ENCODE results near the gene UBE2C.

Gene UBE2C

GRCh38 chr20:45781391-45781931 is 31.0 kb upstream of the UBE2C start:
- Histone ChIP-seq H3K27me3 (replicated peaks in 2 of 5; ENCODE audit: control insufficient read depth in 4 of 5, insufficient read depth in 5 of 5, low read length in 4 of 5) (peaks cover 0 to 3% (median 0%) of the 10 kb centered on the region in 5 experiments), H3K36me3 (ENCODE audit: control insufficient read depth in 4 of 4, insufficient read depth in 4 of 4, low read length in 3 of 4) (no peaks in the 10 kb centered on the region), H3K4me1 (ENCODE audit: control extremely low read depth in 1 of 4, control insufficient read depth in 4 of 4, insufficient read depth in 4 of 4, low read length in 3 of 4) (peaks cover 0 to 20% (median 7%) of the 10 kb centered on the region in 4 experiments), H3K27ac (ENCODE audit: insufficient read depth in 1 of 2, low read depth in 1 of 2, low read length in 2 of 2, poor library complexity in 1 of 2, severe bottlenecking in 2 of 2) (no peak overlapping the region), H3K9me3 (ENCODE audit: control extremely low read depth in 1 of 5, control insufficient read depth in 4 of 5, insufficient read depth in 2 of 5, low read depth in 1 of 5, low read length in 4 of 5) (no peaks in the 10 kb centered on the region), H3K4me3 (ENCODE audit: control insufficient read depth in 1 of 7, extremely low read depth in 1 of 7, insufficient read depth in 4 of 7, low read depth in 2 of 7, low read length in 6 of 7) (no peak overlapping the region)
- ChIA-PET CTCF (interaction anchor here (1.4 kb wide), 1 partner anchor 17 kb away, joined by 4 read pairs; no protein-coding TSS in a partner anchor), POLR2A (interaction anchor here (0.6 kb wide), 1 partner anchor 1721 kb away, joined by 5 read pairs; the partner anchor contains the start of gene NCOA3)
- DNase-seq: no peak
- WGBS (ENCODE audit: insufficient coverage): 97% methylated on average over 3 of the region's 4 CpGs

DNA sequence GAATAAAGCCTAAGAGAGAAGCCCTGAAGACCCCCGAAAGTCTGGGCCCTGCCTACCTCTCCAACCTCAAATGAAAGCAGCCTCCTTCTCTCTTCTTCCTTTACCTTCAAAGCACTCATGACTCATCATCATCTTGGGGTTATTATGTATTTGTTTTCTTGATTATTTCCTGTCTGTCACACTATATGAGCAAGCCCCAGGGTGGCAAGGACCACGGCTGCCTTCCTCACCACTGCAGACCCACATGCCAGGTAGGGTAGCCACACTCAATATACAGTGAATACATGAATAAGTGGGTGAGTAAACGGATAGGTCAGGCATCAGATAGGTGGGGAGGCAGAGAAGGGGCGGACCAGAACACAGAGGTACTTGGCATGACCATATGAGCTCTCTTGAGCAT is 29.6 kb upstream of the UBE2C start:
- DNase-seq: peak in 1 of 3 donors; percentile 11
- no peak overlapping the region for H3K4me3 ChIP-seq (ENCODE audit: control insufficient read depth in 1 of 7, extremely low read depth in 1 of 7, insufficient read depth in 4 of 7, low read depth in 2 of 7, low read length in 6 of 7)
- H3K9me3 ChIP-seq (ENCODE audit: control extremely low read depth in 1 of 5, control insufficient read depth in 4 of 5, insufficient read depth in 2 of 5, low read depth in 1 of 5, low read length in 4 of 5): no peaks in the 10 kb centered on the region
- H3K36me3 ChIP-seq (ENCODE audit: control insufficient read depth in 4 of 4, insufficient read depth in 4 of 4, low read length in 3 of 4): no peaks in the 10 kb centered on the region
- H3K27me3 ChIP-seq (replicated peaks in 2 of 5; ENCODE audit: control insufficient read depth in 4 of 5, insufficient read depth in 5 of 5, low read length in 4 of 5): peaks cover 0 to 3% (median 0%) of the 10 kb centered on the region in 5 experiments
- WGBS (ENCODE audit: insufficient coverage): 79% methylated on average over 2 of the region's 4 CpGs
- peaks cover 0 to 20% (median 7%) of the 10 kb centered on the region in 4 experiments for H3K4me1 ChIP-seq (ENCODE audit: control extremely low read depth in 1 of 4, control insufficient read depth in 4 of 4, insufficient read depth in 4 of 4, low read length in 3 of 4)
- H3K27ac ChIP-seq (ENCODE audit: insufficient read depth in 1 of 2, low read depth in 1 of 2, low read length in 2 of 2, poor library complexity in 1 of 2, severe bottlenecking in 2 of 2): no peak overlapping the region
- CTCF ChIA-PET: interaction anchor here (0.8 kb wide), 1 partner anchor 16 kb away, joined by 3 read pairs; no protein-coding TSS in a partner anchor
- POLR2A ChIA-PET: no interaction called here

- H3K4me1 ChIP-seq (ENCODE audit: control extremely low read depth in 1 of 4, control insufficient read depth in 4 of 4, insufficient read depth in 4 of 4, low read length in 3 of 4): peaks cover 0 to 14% (median 4%) of the 10 kb centered on the region in 4 experiments
- ChIA-PET POLR2A (no interaction called here), CTCF (interaction anchor here (0.7 to 1.0 kb wide), 3 partner anchors 12 to 420 kb away, joined by 3 read pairs; partner anchors contain the start of gene SYS1)
- no peaks in the 10 kb centered on the region for H3K36me3 ChIP-seq (ENCODE audit: control insufficient read depth in 4 of 4, insufficient read depth in 4 of 4, low read length in 3 of 4)
- no peak overlapping the region for H3K27ac ChIP-seq (ENCODE audit: insufficient read depth in 1 of 2, low read depth in 1 of 2, low read length in 2 of 2, poor library complexity in 1 of 2, severe bottlenecking in 2 of 2)
- peaks cover 0 to 3% (median 0%) of the 10 kb centered on the region in 5 experiments for H3K27me3 ChIP-seq (replicated peaks in 2 of 5; ENCODE audit: control insufficient read depth in 4 of 5, insufficient read depth in 5 of 5, low read length in 4 of 5)
- 90% methylated on average over 6 of the region's 6 CpGs for WGBS (ENCODE audit: insufficient coverage)
- no peak overlapping the region for H3K4me3 ChIP-seq (ENCODE audit: control insufficient read depth in 1 of 7, extremely low read depth in 1 of 7, insufficient read depth in 4 of 7, low read depth in 2 of 7, low read length in 6 of 7)
- DNase-seq: no peak
- H3K9me3 ChIP-seq (ENCODE audit: control extremely low read depth in 1 of 5, control insufficient read depth in 4 of 5, insufficient read depth in 2 of 5, low read depth in 1 of 5, low read length in 4 of 5): no peaks in the 10 kb centered on the region
These were observed 28.7 kb upstream of the UBE2C start for GRCh38 chr20:45783656-45784294.

DNA sequence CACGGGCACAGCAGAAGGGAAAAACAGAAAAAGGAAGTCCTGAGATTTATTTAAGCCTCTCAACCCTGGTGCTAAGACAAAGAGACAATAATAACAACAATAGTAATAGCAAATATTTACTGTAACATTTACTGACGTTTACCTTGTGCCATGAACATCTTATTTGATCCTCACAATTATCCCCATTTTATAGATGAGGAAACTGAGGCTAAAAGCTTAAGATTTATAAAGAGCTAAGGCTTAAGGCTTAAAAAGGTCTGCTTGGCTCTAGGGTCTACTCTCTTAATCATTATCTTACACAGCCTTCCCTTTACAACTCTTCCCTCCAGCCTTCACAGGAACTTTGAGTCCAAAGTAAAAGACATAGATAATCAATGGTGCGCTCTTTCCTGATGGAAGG is 24.1 kb upstream of the UBE2C start:
- Histone ChIP-seq H3K4me3 (ENCODE audit: control insufficient read depth in 1 of 7, extremely low read depth in 1 of 7, insufficient read depth in 4 of 7, low read depth in 2 of 7, low read length in 6 of 7) (no peak overlapping the region), H3K27me3 (replicated peaks in 2 of 5; ENCODE audit: control insufficient read depth in 4 of 5, insufficient read depth in 5 of 5, low read length in 4 of 5) (no peaks in the 10 kb centered on the region), H3K4me1 (ENCODE audit: control extremely low read depth in 1 of 4, control insufficient read depth in 4 of 4, insufficient read depth in 4 of 4, low read length in 3 of 4) (peaks cover 0 to 17% (median 12%) of the 10 kb centered on the region in 4 experiments), H3K9me3 (ENCODE audit: control extremely low read depth in 1 of 5, control insufficient read depth in 4 of 5, insufficient read depth in 2 of 5, low read depth in 1 of 5, low read length in 4 of 5) (no peaks in the 10 kb centered on the region), H3K27ac (ENCODE audit: insufficient read depth in 1 of 2, low read depth in 1 of 2, low read length in 2 of 2, poor library complexity in 1 of 2, severe bottlenecking in 2 of 2) (no peak overlapping the region), H3K36me3 (ENCODE audit: control insufficient read depth in 4 of 4, insufficient read depth in 4 of 4, low read length in 3 of 4) (no peaks in the 10 kb centered on the region)
- POLR2A ChIA-PET: no interaction called here
- WGBS (ENCODE audit: insufficient coverage): 100% methylated on average over 1 of the region's 3 CpGs
- DNase-seq: no peak
- CTCF ChIA-PET: interaction anchor here (0.9 to 1.7 kb wide), 2 partner anchors 10 kb away, joined by 3 to 5 read pairs; no protein-coding TSS in a partner anchor

DNA sequence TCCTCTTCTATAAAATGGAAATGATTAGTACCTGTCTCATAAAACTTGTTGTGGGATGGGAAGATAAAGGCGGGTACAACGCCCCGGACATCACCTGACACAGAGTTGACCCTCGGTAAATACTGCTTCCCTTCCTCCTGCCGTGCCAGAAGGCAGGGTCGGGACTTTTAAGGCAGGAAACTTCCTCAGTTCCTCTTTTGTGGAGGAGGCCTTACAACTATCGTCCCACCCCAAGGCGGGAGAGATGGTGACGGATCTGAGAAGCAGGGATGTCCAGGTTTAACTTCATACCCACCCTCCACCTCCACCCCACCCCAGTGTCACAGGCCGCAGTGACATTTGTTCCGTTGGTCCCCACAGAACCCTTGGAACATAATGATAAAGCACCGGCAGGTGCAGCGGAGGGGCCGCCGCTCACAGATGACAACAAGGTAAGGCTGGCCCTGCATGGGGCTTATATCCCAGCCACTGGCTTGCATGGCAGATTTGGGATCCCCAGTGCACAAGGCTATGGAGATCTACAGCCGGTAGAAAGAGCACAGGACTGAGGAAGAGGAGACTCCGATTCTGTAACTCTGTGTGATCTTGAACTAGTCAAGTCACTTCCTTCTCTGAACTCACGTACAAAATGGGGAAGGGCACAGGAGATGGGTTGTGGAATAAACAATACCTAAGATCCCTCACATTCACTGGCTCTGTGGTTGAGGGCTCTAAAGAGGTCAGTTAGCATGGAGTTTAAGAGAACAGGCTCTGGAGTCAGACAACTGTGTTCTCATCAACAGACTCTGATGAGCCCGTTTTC is 19.9 kb upstream of the UBE2C start:
- ChIA-PET POLR2A (interaction anchor here (0.7 to 1.1 kb wide), 2 partner anchors 9 to 21 kb away, joined by 3 read pairs; no protein-coding TSS in a partner anchor), CTCF (interaction anchor here (1.2 kb wide), 1 partner anchor 9 kb away, joined by 3 read pairs; no protein-coding TSS in a partner anchor)
- Histone ChIP-seq H3K4me1 (ENCODE audit: control extremely low read depth in 1 of 4, control insufficient read depth in 4 of 4, insufficient read depth in 4 of 4, low read length in 3 of 4) (peaks cover 0 to 13% (median 12%) of the 10 kb centered on the region in 4 experiments), H3K27me3 (replicated peaks in 2 of 5; ENCODE audit: control insufficient read depth in 4 of 5, insufficient read depth in 5 of 5, low read length in 4 of 5) (no peaks in the 10 kb centered on the region), H3K9me3 (ENCODE audit: control extremely low read depth in 1 of 5, control insufficient read depth in 4 of 5, insufficient read depth in 2 of 5, low read depth in 1 of 5, low read length in 4 of 5) (no peaks in the 10 kb centered on the region), H3K36me3 (ENCODE audit: control insufficient read depth in 4 of 4, insufficient read depth in 4 of 4, low read length in 3 of 4) (peaks cover 18 to 32% (median 27%) of the 10 kb centered on the region in 4 experiments), H3K4me3 (ENCODE audit: control insufficient read depth in 1 of 7, extremely low read depth in 1 of 7, insufficient read depth in 4 of 7, low read depth in 2 of 7, low read length in 6 of 7) (peak overlapping the region; percentile 60 to 96 (median 91)), H3K27ac (ENCODE audit: insufficient read depth in 1 of 2, low read depth in 1 of 2, low read length in 2 of 2, poor library complexity in 1 of 2, severe bottlenecking in 2 of 2) (peak overlapping the region; percentile 93 to 97)
- WGBS (ENCODE audit: insufficient coverage): 2% methylated on average over 7 of the region's 19 CpGs
- DNase-seq: peak in 2 of 3 donors; percentile 46 to 60

DNA sequence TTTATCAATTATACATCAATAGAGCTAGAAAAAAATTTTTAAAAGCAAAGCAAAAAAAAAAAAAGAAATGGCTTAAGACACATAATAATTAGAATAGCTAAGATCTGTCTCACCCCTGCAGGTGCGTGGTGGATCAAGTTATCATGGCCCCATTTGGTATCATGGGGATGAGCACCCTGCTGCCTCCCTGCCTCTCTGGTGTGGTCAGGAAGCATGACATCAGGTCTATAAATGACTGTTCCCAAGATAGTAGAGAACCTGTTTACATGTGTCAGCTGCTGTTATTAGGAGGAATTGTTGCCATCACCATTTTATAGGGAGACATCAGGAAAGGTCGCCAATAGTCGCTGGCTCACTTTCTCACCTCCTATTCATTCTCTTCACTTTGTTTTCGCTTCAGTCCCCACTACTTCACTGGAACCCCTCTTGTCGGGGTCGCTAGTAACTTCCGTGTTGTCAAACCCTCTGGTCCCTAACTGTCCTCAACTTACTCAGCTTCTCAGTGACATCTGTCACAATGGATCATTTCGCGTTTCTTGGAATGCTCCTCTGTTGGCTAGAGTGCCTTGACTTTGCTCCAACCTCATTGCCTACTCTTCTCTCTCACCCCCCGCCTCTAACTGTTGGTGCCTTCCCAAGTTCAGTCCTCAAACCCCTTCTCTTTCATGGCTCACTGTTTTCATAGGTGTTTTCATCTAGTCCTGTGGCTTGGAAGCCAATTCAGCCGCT is 15.9 kb upstream of the UBE2C start:
- Histone ChIP-seq H3K27me3 (replicated peaks in 2 of 5; ENCODE audit: control insufficient read depth in 4 of 5, insufficient read depth in 5 of 5, low read length in 4 of 5) (no peaks in the 10 kb centered on the region), H3K27ac (ENCODE audit: insufficient read depth in 1 of 2, low read depth in 1 of 2, low read length in 2 of 2, poor library complexity in 1 of 2, severe bottlenecking in 2 of 2) (no peak overlapping the region), H3K4me3 (ENCODE audit: control insufficient read depth in 1 of 7, extremely low read depth in 1 of 7, insufficient read depth in 4 of 7, low read depth in 2 of 7, low read length in 6 of 7) (no peak overlapping the region), H3K36me3 (ENCODE audit: control insufficient read depth in 4 of 4, insufficient read depth in 4 of 4, low read length in 3 of 4) (peaks cover 18 to 41% (median 34%) of the 10 kb centered on the region in 4 experiments), H3K4me1 (ENCODE audit: control extremely low read depth in 1 of 4, control insufficient read depth in 4 of 4, insufficient read depth in 4 of 4, low read length in 3 of 4) (peaks cover 0 to 18% (median 12%) of the 10 kb centered on the region in 4 experiments), H3K9me3 (ENCODE audit: control extremely low read depth in 1 of 5, control insufficient read depth in 4 of 5, insufficient read depth in 2 of 5, low read depth in 1 of 5, low read length in 4 of 5) (no peaks in the 10 kb centered on the region)
- DNase-seq: no peak
- POLR2A ChIA-PET: no interaction called here
- CTCF ChIA-PET: interaction anchor here (0.7 to 1.0 kb wide), 4 partner anchors 13 to 140 kb away, joined by 3 read pairs; no protein-coding TSS in a partner anchor
- WGBS (ENCODE audit: insufficient coverage): 97% methylated on average over 11 of the region's 11 CpGs
